Astrocyte (in vitro differentiated cells and primary cell): ENCODE data around the gene ALG14. TPM values are rescaled to one million over a fixed set of nuclear protein-coding genes. Genes with fewer than 3 reads are reported as not detected.
A peak's percentile ranks its signal among the peaks of the same experiment; 100 is the strongest.

Experiments
- DNase-seq: peaks from one replicate; pipeline ENCODE4 v3.0.0-alpha.2; 2010; ENCODE audit warnings: low read depth
- FAIRE-seq: peaks from 2 replicates; lab custom pipeline; 2011; peaks lifted over from hg19 to GRCh38; lab: Jason Lieb, UNC
- H2AFZ ChIP-seq: 2 replicates; pipeline ENCODE4 v1.6.0; 2012; ENCODE audit warnings: low read depth, low read length, inconsistent platforms
- H3K27ac ChIP-seq: 2 replicates; pipeline ENCODE4 v1.5.1; 2011; ENCODE audit warnings: low read depth, low read length, inconsistent platforms
- H3K27me3 ChIP-seq: 2 replicates; pipeline ENCODE4 v1.6.0; 2011; ENCODE audit warnings: low read length, inconsistent platforms; ENCODE audit not compliant: insufficient read depth
- H3K36me3 ChIP-seq: 2 replicates; pipeline ENCODE4 v1.5.1; 2011; ENCODE audit warnings: low read length, inconsistent platforms; ENCODE audit not compliant: insufficient read depth
- H3K4me1 ChIP-seq: 2 replicates; pipeline ENCODE4 v1.5.1; 2011; ENCODE audit warnings: low read length, inconsistent platforms; ENCODE audit not compliant: insufficient read depth
- H3K4me2 ChIP-seq: 2 replicates; pipeline ENCODE4 v1.6.0; 2012; ENCODE audit warnings: low read length, inconsistent platforms
- H3K4me3 ChIP-seq: 2 replicates; pipeline ENCODE4 v1.5.1; 2011; ENCODE audit warnings: low read depth, mild to moderate bottlenecking, low read length, inconsistent platforms; ENCODE audit not compliant: insufficient read depth
- H3K79me2 ChIP-seq: 2 replicates; pipeline ENCODE4 v1.6.0; 2012; ENCODE audit warnings: mild to moderate bottlenecking, low read length, inconsistent platforms; ENCODE audit not compliant: insufficient read depth
- H3K9ac ChIP-seq: 2 replicates; pipeline ENCODE4 v1.6.0; 2012; ENCODE audit warnings: mild to moderate bottlenecking, low read length, inconsistent platforms
- H3K9me3 ChIP-seq: 2 replicates; pipeline ENCODE4 v1.5.1; 2012; ENCODE audit warnings: low read depth, mild to moderate bottlenecking, low read length, inconsistent platforms; ENCODE audit not compliant: insufficient read depth
- H4K20me1 ChIP-seq: 2 replicates; pipeline ENCODE4 v1.6.0; 2012; ENCODE audit warnings: low read length, inconsistent platforms; ENCODE audit not compliant: insufficient read depth
- H3K27ac Mint-ChIP-seq: one replicate; pipeline ENCODE4 v1.8.0; 2021; ENCODE audit warnings: mild to moderate bottlenecking, mixed read lengths; ENCODE audit not compliant: unreplicated experiment
- H3K27me3 Mint-ChIP-seq: one replicate; pipeline ENCODE4 v1.8.0; 2021; ENCODE audit warnings: low read depth, mixed read lengths; ENCODE audit not compliant: unreplicated experiment
- H3K36me3 Mint-ChIP-seq: one replicate; pipeline ENCODE4 v1.8.0; 2021; ENCODE audit warnings: low read depth, mixed read lengths; ENCODE audit not compliant: unreplicated experiment
- H3K4me1 Mint-ChIP-seq: one replicate; pipeline ENCODE4 v1.8.0; 2021; ENCODE audit warnings: low read depth, mixed read lengths; ENCODE audit not compliant: unreplicated experiment
- H3K4me3 Mint-ChIP-seq: one replicate; pipeline ENCODE4 v1.8.0; 2021; ENCODE audit warnings: mild to moderate bottlenecking, moderate library complexity, mixed read lengths; ENCODE audit not compliant: unreplicated experiment
- H3K9me3 Mint-ChIP-seq: one replicate; pipeline ENCODE4 v1.8.0; 2021; ENCODE audit warnings: mild to moderate bottlenecking, mixed read lengths; ENCODE audit not compliant: unreplicated experiment
- CTCF ChIP-seq: IDR thresholded peaks from 2 replicates; pipeline ENCODE4 v1.5.1; 2011; ENCODE audit warnings: low read depth, mild to moderate bottlenecking, inconsistent platforms, low read length, moderate library complexity; ENCODE audit not compliant: insufficient read depth
- EZH2 ChIP-seq: IDR thresholded peaks from 2 replicates; pipeline ENCODE4 v1.6.1; 2012; ENCODE audit warnings: mild to moderate bottlenecking, low read length, inconsistent platforms; ENCODE audit not compliant: insufficient read depth
- total RNA-seq: library from RNA; stranded (reverse); gene quantifications from 2 replicates; pipeline ENCODE4 v1.2.1, GENCODE V29; 2021

Gene ALG14
- total RNA-seq, 1 donor from 2014 or later, result 6.9 TPM

- Histone ChIP-seq H3K4me1 (peaks cover 29% of the 10 kb centered on the region), H3K27ac (no peak overlapping the region), H3K36me3 (peaks cover 2% of the 10 kb centered on the region), H3K79me2 (no peaks in the 10 kb centered on the region), H3K9me3 (no peaks in the 10 kb centered on the region), H2AFZ (no peak overlapping the region), H3K4me3 (no peak overlapping the region), H4K20me1 (no peaks in the 10 kb centered on the region), H3K27me3 (no peaks in the 10 kb centered on the region), H3K4me2 (no peak overlapping the region), H3K9ac (no peak overlapping the region)
- no peak for TF ChIP-seq CTCF
- TF ChIP-seq EZH2, result no peak
- Mint-ChIP-seq H3K27me3 (no peaks in the 10 kb centered on the region), H3K9me3 (no peaks in the 10 kb centered on the region), H3K27ac (peak overlapping the region; percentile 59), H3K36me3 (peaks cover 8% of the 10 kb centered on the region), H3K4me1 (peaks cover 32% of the 10 kb centered on the region), H3K4me3 (no peak overlapping the region)
- DNase-seq (no peak), FAIRE-seq (no peak)
Observed at GRCh38 chr1:94937820-94938219, 134.9 kb downstream of the ALG14 start.

- Mint-ChIP-seq H3K36me3 (peaks cover 10% of the 10 kb centered on the region), H3K27me3 (no peaks in the 10 kb centered on the region), H3K4me3 (no peak overlapping the region), H3K9me3 (no peaks in the 10 kb centered on the region), H3K27ac (no peak overlapping the region), H3K4me1 (peaks cover 32% of the 10 kb centered on the region)
- Histone ChIP-seq H3K9ac (no peak overlapping the region), H4K20me1 (no peaks in the 10 kb centered on the region), H3K27me3 (no peaks in the 10 kb centered on the region), H3K9me3 (no peaks in the 10 kb centered on the region), H3K36me3 (peaks cover 2% of the 10 kb centered on the region), H3K4me2 (peak overlapping the region; percentile 14), H3K4me3 (no peak overlapping the region), H3K4me1 (peaks cover 29% of the 10 kb centered on the region), H2AFZ (no peak overlapping the region), H3K27ac (no peak overlapping the region), H3K79me2 (no peaks in the 10 kb centered on the region)
- DNase-seq, result peak; percentile 52
- FAIRE-seq, result peak; percentile 37
- TF ChIP-seq EZH2 (no peak), CTCF (no peak)
Observed at GRCh38 chr1:94936861-94937620, 135.7 kb downstream of the ALG14 start.

- Histone ChIP-seq H3K36me3 (peaks cover 2% of the 10 kb centered on the region), H3K4me2 (peak overlapping the region; percentile 8), H3K79me2 (peaks cover under 1% of the 10 kb centered on the region), H3K9me3 (no peaks in the 10 kb centered on the region), H3K4me3 (no peak overlapping the region), H3K9ac (no peak overlapping the region), H3K27ac (no peak overlapping the region), H2AFZ (no peak overlapping the region), H4K20me1 (no peaks in the 10 kb centered on the region), H3K27me3 (no peaks in the 10 kb centered on the region), H3K4me1 (peaks cover 29% of the 10 kb centered on the region)
- Mint-ChIP-seq H3K4me1 (peaks cover 37% of the 10 kb centered on the region), H3K4me3 (no peak overlapping the region), H3K36me3 (peaks cover 10% of the 10 kb centered on the region), H3K27ac (no peak overlapping the region), H3K9me3 (no peaks in the 10 kb centered on the region), H3K27me3 (no peaks in the 10 kb centered on the region)
- no peak for DNase-seq
- no peak for TF ChIP-seq EZH2
- TF ChIP-seq CTCF, result no peak
- FAIRE-seq, result no peak
Observed at GRCh38 chr1:94935476-94935875, 137.3 kb downstream of the ALG14 start.
